AG09319 (cell line): Measurements from ENCODE around the gene HOXB6.

Experiments used
- DNase-seq: peaks from one replicate; pipeline ENCODE4 v3.0.0-alpha.2; 2010; ENCODE audit warnings: low read depth; ENCODE audit errors: extremely low read depth
- CTCF ChIP-seq: IDR thresholded peaks from 2 replicates; pipeline ENCODE4 v1.5.1; 2011; ENCODE audit warnings: low read depth, mild to moderate bottlenecking, inconsistent platforms, low read length, moderate library complexity

Gene HOXB6

DNA sequence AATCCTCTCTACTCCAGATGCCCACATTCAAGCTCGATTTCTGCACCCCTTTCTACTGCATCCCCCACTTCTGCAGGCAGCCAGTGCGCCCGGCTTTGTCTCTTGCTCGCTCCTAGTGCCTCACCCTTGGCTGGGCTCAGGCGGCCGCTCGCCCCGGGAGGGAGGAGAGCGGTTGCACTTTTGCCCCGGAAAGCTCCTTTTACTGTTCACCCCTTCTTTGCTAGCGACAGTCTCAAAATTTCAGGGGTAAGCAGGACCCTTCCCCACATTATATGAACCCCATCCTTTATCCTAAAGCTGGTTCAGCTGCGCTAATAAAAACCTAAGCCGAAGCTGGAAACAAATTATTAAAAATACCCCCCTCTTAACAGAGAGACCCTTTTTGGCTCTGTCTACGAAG is 12.2 kb downstream of the HOXB6 start:
- no peak for DNase-seq
- no peak for TF ChIP-seq CTCF

GRCh38 chr17:48592057-48592514 is 12.7 kb downstream of the HOXB6 start:
- no peak for TF ChIP-seq CTCF
- no peak for DNase-seq

DNA sequence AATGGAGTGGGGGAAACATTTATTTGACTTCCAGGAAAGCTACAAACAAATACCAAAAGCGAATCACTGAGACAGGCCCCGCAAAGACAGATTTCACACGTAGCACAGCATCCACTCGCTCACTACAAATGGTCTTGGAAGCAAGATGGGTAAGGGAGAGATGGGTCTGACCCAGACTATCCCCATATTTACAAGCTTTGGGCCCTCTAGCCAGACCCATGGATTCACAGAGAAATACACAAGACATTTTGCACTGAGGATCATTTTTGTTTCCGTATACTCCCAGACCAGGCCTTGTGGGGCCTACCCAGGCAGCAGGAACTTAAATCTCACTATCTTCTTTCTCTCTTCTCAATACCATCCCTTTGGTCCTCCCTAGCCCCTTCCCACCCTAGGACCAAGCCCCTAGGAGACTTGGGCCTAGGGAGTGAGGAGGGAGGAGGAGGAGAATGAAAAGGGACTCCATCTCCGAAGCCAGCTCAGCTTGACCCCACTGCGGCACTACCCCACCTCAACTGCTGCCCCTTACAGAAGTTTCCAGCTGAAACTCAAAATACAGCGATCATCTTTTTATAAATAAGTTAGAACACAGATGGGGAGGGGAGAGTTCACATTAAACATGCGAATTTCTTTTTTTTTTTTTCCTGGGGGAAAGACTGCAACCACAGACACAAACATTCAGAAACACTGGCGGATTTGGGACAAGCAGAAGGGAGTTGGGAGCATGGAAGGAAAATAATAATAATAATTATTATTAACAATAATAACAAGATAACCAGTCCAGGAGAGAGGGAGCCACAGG is 13.3 kb downstream of the HOXB6 start:
- DNase-seq: no peak
- no peak for TF ChIP-seq CTCF

DNA sequence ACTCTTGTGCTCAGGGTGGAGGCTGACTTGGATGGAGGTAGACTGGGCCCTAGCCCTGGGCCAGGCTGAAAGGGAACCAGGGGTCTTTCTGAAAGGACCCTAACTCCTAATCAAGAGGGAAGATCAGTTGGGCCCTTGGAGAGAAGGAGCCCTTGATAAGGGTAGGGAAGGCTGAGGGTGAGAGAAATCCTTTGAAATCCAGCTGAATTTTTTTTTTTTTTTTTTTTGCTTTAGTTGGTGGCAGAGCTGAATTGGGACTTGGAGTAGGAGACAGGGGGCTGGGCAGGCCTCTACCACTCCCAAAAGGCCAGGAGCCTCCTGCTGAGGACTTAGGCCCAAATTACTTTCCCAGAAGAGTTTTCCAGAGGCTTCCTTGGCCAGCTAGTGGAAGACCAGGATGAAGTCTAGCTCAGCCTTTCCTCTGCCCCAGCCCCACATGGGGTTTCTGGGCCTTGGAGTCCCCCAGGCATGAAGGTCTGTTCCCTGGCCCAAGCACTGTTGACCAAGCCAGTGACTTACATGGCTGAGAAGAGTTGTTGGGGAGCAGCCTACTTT is 14.1 kb downstream of the HOXB6 start:
- TF ChIP-seq CTCF: no peak
- DNase-seq: no peak

GRCh38 chr17:48589831-48590606 is 14.8 kb downstream of the HOXB6 start, which contains the start of gene HOXB3:
Gene HOXB3 (minus strand): TSS chr17:48590241. CDS start chr17:48552474, 37,767 bp downstream.
- TF ChIP-seq CTCF: no peak
- DNase-seq: no peak

DNA sequence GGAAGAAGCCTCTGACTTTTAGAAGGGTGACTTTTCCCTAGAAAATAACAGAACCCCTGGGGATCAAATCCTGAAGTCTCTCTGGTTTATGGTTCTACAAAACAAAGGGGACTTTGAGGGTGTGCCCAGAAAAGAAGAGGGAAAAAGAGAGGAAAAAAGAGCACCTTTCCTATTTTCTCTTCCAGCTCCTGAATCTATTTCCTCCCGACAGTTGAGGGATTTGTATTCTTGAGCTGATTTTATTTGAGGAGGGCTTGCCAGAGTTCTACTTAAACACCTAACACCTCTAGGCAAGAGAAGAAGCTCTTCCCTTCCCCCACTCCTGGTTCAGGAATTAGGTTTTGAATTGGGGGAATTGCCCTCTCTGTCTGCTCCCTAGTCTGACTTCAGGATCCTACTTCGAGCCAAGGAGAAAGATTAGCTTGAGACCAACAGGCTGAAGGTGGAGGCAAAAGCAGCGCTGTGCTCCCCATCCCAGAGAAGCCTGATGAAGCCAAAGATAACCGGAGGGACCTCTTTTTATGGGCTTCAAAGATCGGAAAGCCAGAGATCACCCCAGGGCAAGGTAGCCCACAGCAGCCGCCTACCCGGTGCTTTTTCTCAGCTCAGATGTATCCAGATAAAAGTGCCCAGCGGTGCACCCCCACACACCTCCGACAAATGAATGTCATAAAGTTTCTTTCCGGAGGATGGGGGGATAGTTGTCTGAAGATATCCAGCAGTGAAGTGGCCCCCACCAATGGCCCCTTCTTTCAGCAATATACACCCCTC is 15.5 kb downstream of the HOXB6 start:
- no peak for DNase-seq
- no peak for TF ChIP-seq CTCF
